Testis (tissue), 2 donors: ENCODE measurements around the gene CD200R1.

Experiments used
- POLR2A ChIP-seq: fragments of 450-650 bp; IDR thresholded peaks from one replicate; pipeline ENCODE4 v1.6.1; 2017; ENCODE audit warnings: antibody characterized with exemption, mild to moderate bottlenecking, moderate library complexity
- TF ChIP-seq, protein P1 (sequence below), 3 experiments: fragments of 450-650 bp in 2 of 3; fragments of 200-600 bp in 1 of 3; sonication (generic) in 1 of 3; IDR thresholded peaks; one replicate each; pipeline ENCODE4 v1.5.1; 2016 to 2019; ENCODE audit warnings: antibody characterized with exemption in 3 of 3, mild to moderate bottlenecking in 2 of 3, moderate library complexity in 1 of 3

- TF ChIP-seq, protein P1, sequence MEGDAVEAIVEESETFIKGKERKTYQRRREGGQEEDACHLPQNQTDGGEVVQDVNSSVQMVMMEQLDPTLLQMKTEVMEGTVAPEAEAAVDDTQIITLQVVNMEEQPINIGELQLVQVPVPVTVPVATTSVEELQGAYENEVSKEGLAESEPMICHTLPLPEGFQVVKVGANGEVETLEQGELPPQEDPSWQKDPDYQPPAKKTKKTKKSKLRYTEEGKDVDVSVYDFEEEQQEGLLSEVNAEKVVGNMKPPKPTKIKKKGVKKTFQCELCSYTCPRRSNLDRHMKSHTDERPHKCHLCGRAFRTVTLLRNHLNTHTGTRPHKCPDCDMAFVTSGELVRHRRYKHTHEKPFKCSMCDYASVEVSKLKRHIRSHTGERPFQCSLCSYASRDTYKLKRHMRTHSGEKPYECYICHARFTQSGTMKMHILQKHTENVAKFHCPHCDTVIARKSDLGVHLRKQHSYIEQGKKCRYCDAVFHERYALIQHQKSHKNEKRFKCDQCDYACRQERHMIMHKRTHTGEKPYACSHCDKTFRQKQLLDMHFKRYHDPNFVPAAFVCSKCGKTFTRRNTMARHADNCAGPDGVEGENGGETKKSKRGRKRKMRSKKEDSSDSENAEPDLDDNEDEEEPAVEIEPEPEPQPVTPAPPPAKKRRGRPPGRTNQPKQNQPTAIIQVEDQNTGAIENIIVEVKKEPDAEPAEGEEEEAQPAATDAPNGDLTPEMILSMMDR (IDR thresholded peaks at IDR 0.05): no peak
- TF ChIP-seq POLR2A: no peak
Measured at GRCh38 chr3:113002037-113002436, 27.1 kb upstream of the CD200R1 start.
